ENCODE measurements around the gene PIK3C2G.
"Not testable (repeated sequence)": the region's sequence is repeated elsewhere in the genome, so short reads cannot be mapped to it uniquely, and the experiment has no call there.

PIK3C2G gene

GRCh38 chr12:18483698-18484325, 222.5 kb downstream of the PIK3C2G start:
- DNase-seq, result no peak

GRCh38 chr12:18486036-18486435, 224.7 kb downstream of the PIK3C2G start:
- no peak for DNase-seq

- no peak for DNase-seq
These were observed 226.2 kb downstream of the PIK3C2G start for GRCh38 chr12:18487509-18487908.

DNA sequence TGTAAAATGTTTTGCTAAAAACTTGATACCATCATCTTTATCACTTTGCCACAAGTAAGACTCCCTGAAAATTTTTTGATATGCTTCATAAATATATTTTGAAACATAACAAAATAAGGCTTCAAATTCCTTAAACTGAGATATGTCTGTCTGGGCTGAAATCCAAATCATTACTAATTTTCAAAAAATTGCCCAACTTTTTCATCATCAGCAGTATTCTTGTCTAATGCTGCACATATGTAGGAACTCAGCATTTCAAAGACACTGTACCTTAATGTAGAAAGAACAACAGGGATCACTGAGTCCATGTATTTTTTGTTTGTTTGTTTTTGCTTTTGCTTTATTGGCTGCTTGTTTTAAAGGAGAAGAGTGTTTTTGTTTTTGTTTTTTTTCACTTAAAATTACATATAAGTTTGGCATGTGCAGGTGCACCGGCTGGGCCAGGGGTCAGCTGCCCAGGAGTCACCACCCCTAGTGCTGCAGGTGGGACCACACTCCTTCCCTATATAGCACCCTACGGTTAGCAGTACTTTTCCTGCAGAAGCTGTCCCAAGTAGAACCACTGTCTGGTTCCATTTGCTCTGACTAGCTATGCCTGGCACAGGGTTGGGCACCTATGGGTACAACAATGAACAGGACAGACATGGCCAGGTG, 231.2 kb downstream of the PIK3C2G start:
- no peak for DNase-seq

DNA sequence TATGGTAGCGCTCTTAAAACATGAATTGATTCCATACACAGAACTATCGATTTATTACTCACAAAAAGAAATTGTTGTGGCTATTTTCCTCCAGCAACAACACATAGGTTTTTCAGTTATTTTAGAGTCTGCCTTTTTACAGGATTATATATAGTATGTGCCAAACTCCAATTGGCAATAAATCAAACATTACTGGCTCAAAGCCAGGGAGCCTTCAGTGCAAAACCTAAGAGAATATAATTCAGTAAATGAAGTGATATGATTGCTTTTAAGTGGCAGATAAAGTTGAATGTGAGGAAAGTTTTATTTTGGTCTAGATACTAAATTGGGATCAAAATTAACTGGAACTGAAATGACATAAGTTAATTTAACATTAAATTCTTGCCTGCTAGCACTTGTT, 234.8 kb downstream of the PIK3C2G start:
- no peak for DNase-seq

DNA sequence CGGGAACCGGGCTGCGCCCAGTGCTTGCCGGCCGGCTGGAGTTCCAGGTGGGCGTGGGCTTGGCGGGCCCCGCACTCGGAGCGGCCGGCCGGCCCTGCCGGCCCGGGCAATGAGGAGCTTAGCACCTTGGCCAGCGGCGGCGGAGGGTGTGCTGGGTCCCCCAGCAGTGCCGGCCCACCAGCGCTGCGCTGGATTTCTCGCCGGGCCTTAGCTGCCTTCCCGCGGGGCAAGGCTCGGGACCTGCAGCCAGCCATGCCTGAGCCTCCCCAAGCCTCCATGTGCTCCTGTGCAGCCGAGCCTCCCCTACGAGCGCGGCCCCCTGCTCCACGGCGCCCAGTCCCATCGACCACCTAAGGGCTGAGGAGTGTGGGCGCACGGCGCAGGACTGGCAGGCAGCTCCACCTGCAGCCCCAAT, 238.8 kb downstream of the PIK3C2G start:
- DNase-seq, result not testable (repeated sequence)

DNA sequence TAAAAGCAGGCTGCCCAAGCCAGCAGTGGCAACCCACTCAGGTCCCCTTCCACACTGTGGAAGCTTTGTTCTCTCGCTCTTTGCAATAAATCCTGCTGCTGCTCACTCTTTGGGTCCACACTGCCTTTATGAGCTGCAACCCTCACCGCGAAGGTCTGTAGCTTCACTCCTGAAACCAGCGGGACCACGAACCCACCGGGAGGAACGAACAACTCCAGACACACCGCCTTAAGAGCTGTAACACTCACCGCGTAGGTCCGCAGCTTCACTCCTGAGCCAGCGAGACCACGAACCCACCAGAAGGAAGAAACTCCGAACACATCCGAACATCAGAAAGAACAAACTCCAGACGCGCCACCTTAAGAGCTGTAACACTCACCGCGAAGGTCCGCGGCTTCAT, 239.4 kb downstream of the PIK3C2G start:
- DNase-seq, result not testable (repeated sequence)

GRCh38 chr12:18502422-18502968, 241.2 kb downstream of the PIK3C2G start:
- DNase-seq, result no peak

GRCh38 chr12:18521461-18521860, 260.1 kb downstream of the PIK3C2G start:
- DNase-seq, result no peak

GRCh38 chr12:18522806-18523205, 261.5 kb downstream of the PIK3C2G start:
- no peak for DNase-seq

GRCh38 chr12:18542497-18542896, 281.2 kb downstream of the PIK3C2G start:
- DNase-seq, result not testable (repeated sequence)

DNA sequence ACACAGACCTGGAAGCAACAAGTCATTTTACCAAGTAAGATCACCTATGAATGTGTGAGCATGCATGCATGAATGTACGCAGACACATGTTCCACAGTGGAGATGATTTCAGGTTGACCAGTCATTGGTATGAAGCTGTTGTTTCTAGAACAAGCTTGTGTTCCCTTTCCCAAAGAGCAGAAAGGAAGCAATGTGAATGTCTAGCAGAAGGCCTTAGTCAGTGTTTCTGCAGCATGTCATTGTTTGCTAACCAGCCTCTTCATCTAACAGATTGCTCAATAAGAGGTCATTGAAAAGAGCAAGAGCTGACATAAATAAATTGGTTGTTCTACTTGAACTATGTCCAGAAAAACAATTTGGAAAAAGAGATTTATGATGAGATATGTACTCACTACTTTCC, 285.1 kb downstream of the PIK3C2G start:
- DNase-seq, result no peak

- no peak for DNase-seq
These were observed 288.3 kb downstream of the PIK3C2G start for GRCh38 chr12:18549598-18549997.

DNA sequence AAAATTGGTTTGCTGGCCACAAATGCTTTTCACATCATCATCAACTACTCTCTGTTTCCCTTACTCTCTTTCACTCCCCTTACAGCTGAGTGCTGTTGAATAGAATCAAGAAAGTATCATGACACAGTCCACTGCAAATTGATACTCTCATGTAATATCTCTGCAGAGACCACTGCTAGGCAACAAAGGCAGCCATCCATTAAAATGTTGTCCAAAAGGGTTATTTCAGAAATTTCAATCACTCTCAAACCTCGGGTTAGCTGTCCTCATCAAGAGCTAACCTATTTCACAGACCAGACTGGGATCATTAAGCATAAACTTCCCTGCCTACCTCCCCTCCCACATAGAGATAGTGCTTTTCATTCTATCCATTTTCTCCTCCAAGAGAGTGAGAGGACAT, 289.8 kb downstream of the PIK3C2G start:
- no peak for DNase-seq

GRCh38 chr12:18551701-18552100, 290.4 kb downstream of the PIK3C2G start:
- no peak for DNase-seq

GRCh38 chr12:18552829-18553228, 291.5 kb downstream of the PIK3C2G start:
- DNase-seq, result no peak

DNA sequence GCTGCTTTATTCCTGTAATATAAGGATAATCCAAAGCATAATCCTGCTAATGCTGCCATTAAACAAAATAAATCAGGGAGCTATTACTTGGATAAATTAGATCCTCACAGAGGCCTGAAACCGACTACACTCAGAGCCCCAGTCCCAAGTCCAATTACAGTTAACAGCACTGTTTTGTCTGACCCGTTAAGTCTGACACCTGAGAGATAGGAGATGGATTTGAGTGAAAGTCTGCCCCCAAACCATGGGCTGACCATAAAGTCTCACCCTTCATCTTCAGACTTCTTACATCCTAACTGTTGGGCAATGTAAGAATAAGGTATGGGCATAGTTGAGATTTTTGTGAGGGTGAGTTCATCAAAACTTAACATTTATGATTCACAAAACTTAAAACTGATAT, 294.8 kb downstream of the PIK3C2G start:
- DNase-seq, result no peak

- DNase-seq, result no peak
These were observed 297.9 kb downstream of the PIK3C2G start for GRCh38 chr12:18559242-18559641.

- no peak for DNase-seq
These were observed 301.2 kb downstream of the PIK3C2G start for GRCh38 chr12:18562531-18562930.

- no peak for DNase-seq
These were observed 303.0 kb downstream of the PIK3C2G start for GRCh38 chr12:18564306-18564705.

DNA sequence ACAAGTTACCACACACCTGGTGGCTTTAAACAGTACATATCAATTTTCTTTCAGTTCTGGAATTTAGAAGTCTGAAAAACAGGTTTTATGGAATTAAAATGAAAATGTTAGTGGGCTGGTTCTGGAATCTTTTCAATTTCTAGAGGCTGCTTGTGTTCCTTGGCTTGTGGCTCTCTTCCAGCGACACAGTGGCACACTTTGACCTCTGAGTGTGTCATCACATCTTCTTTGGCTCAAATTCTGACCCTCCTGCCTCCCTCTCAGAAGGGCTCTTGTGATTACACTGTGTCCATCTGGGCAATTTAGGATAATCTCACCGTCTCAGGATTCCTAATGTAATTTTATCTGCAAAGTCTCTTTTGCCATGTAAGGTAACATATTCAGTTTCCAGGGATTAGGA, 306.5 kb downstream of the PIK3C2G start:
- no peak for DNase-seq

DNA sequence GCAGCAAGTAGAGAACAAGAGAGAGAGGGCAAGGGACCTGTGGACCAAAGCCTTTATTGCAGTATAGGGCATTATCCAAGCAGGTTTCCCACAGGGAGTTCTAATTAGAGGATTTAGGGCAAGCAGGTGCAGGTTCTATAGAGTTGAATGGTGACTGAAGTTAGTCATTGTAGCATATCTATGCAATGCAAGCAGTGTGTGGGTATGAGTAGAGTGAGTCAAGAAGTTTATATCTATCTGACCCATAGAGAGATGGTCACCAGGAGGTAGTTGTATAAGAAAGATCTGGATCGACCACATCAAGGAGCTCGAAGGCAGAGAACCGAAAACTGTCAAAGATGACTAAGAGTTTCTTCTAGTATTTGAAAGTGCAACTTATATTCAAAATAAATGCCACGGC, 309.2 kb downstream of the PIK3C2G start:
- DNase-seq, result no peak

GRCh38 chr12:18576104-18576626, 314.8 kb downstream of the PIK3C2G start:
- no peak for DNase-seq

DNA sequence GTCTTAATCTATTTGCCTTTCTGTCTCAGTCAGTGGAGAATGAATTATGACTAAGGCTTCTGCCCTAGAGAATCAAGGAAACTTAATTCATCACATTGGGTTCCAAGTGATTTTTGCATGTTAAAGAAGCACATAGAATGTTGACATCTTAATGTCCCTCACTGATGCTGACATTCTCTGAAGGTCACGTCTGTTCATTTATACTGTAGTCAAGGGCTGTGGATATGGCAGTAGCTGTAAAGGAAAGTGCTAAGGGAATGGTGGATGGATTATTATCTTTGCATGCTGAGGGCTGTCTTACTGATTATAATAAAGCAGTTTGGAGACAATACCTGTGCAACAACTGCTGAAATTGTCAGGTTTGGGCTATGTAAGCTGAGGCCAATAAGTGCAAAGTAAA, 315.3 kb downstream of the PIK3C2G start:
- DNase-seq, result no peak

Measured in inflammatory macrophage treated with lipopolysaccharide for 4 hours (primary cell).